HG03135 (cell line): ENCODE results near the gene TMEM52B.
A peak's percentile ranks its signal among the peaks of the same experiment; 100 is the strongest.
"Not testable (repeated sequence)": the region's sequence is repeated elsewhere in the genome, so short reads cannot be mapped to it uniquely, and the experiment has no call there.

Experiments used
- ATAC-seq: cut with Tn5 transposase; IDR thresholded peaks from one replicate; pipeline ENCODE4 v1.9.1; 2021; ENCODE audit warnings: mild to moderate bottlenecking, moderate library complexity; ENCODE audit not compliant: unreplicated experiment

The TMEM52B gene

GRCh38 chr12:10170216-10170615 is 8.6 kb upstream of the TMEM52B start:
- ATAC-seq, result no peak

GRCh38 chr12:10171973-10172728 is 6.7 kb upstream of the TMEM52B start, which contains the start of gene OLR1:
OLR1 (minus strand) TSS chr12:10172132; CDS start chr12:10172077, 55 bp downstream.
- no peak for ATAC-seq

DNA sequence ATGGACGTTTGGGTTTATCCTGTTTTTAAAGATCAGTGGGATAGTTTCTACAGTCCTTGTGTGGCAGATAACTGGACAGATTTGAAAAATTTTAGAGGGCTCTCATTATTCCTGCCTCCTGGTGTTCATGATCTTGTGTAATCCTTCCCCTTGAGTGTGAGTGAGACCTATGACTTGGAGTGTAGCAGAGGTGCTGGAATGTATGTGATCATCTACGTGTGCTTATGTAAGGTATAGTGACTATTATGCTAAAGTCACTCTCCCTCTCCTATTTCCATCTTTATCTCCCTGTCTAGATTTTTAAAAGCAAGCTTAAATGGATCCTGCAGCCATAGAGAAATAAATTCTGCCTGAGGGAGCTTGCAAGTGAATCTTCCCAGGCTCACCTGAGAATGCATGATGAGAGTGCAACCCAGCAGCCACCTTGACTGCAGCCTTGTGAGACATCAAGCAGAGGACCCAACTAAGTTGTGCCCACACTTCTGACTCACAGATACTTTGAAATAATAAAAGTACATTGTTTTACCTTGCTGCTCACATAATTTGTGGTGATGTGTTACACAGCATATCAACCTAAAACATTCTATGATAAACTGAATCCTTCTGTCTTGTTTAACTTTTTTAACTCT is 3.7 kb upstream of the TMEM52B start:
- ATAC-seq, result no peak

GRCh38 chr12:10175846-10176636 is 2.8 kb upstream of the TMEM52B start:
- no peak for ATAC-seq

DNA sequence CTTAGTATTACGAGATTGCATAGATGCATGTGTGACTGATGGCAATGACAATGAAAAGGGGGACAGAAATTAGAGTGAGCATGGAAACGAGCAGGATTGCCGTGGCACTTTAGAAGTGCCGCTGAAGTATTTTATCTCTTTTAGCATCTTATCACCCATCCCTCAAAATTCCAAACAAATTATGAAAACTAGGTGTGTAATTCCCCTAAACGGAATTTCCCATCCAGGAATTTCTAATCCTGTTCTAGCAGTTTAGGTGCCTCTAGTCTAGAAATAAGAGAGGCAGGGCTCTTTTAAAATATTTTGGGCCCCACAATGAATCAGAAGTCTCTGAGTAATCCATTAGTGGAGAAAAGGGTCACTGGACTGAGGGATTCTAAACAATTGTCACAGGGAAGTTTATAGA is 947 bp downstream of the TMEM52B start:
- ATAC-seq, result no peak

GRCh38 chr12:10182354-10183049 is 3.7 kb downstream of the TMEM52B start:
- ATAC-seq, result no peak

DNA sequence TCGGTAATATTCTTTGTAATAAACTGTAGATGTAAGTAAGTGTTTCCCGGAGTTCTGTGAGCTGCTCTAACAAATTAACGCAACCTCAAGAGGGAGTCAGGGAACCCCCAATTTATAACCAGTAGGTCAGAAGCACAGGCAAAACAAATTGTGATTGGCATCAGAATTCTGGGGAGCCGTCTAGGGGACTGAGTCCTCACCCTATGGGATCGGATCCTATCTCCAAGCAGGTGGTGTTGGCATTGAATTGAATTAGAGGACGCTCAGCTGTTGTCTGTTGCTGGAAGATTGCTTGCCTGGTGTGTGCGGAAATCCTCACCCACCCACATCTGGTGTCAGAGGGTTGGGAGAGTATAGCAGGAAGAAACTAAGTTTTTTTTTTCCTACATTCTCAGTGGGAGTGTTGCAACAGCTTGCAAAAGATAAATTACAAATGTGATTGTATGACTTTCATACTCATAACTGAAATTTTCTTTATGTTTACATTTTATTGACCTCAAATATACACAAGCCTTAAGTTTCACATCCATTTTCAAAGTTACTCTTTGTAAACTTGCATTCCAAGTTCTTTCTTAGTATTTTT is 5.5 kb downstream of the TMEM52B start:
- ATAC-seq, result no peak

DNA sequence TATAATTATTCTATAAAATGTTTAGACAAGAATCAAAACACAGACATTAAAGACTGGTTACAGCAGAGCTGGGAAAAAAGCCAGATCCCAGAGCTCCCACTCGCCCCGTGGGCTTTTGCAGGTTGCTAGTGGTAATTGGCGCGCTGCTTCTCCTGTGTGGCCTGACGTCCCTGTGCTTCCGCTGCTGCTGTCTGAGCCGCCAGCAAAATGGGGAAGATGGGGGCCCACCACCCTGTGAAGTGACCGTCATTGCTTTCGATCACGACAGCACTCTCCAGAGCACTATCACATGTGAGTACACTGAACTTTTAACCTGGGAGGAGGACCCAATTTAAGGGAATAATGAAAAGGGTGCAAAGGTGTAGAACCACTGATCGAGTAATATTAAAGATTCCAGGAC is 7.5 kb downstream of the TMEM52B start:
- ATAC-seq, result no peak

DNA sequence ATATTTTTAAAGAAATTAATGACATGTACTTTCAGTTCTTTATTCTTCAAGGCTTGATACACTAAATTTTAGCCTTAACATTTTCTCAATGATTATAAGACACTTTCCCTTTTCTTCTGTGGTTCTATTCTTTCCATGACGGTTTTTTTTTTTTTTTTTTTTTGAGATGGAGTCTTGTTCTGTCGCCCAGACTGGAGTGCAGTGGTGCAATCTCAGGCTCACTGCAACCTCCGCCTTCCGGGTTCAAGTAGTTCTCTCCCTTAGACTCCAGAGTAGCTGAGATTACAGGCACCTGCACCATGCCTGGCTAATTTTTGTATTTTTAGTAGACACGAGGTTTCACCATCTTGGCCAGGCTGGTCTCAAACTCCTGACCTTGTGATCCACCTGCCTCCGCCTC is 8.1 kb downstream of the TMEM52B start:
- not testable (repeated sequence) for ATAC-seq

- no peak for ATAC-seq
Measured at GRCh38 chr12:10189653-10190052, 10.8 kb downstream of the TMEM52B start.

DNA sequence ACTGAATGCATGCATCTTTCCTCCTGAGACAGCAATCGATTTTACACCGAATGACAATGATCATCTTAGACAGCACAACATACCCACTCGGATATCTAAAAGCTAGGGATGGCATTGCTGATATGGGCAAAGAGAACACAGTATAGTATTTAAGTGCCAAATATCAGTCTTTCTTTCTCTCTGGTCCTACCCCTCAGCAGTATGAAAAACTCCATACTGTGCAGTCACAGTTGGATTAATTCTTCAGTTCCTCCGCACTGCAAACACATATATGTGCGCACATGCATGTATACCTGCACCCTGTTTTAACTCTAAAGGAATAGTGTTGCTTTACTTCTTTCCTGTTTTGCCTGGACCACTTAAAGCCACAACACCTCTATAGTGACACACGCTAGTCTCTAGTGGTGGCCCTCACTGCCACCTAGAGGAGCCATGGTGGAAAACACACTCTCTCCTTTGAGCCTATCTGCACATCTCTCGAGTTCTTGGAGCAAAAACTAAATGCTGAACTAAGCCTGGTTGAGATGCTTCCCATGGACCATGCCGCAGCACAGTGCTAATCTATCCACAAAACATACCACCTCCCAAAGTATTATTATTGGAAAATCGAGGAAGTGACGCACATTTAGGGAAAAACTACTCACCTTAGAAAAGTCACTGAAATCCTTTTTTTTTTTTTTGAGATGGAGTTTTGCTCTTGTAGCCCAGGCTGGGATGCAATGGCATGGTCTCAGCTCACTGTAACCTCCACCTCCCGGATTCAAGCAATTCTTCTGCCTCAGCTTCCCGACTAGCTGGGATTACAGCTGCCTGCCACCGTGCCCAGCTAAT is 11.9 kb downstream of the TMEM52B start:
- ATAC-seq, result peak; percentile 81

GRCh38 chr12:10191865-10192264 is 13.0 kb downstream of the TMEM52B start:
- ATAC-seq, result no peak

DNA sequence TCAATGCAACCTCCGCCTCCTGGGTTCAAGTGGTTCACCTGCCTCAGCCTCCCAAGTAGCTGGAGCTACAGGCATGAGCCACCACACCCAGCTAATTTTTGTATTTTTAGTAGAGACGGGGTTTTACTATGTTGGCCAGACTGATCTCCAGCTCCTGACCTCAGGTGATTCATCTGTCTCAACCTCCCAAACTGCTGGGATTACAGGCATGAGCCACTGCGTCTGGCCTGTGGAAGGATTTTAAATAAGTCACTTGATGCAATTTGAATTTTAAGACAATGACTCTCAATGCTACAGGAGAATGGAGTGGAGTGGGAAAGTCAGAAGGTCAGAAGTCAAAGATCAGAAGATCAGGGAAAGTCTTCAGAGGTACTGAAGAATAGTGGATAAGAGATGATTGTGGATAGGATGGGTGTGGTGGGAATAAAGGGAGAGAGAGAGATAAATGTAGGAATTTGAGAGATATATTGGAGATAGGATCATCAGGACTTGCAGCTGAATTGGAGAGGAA is 15.4 kb downstream of the TMEM52B start:
- no peak for ATAC-seq

DNA sequence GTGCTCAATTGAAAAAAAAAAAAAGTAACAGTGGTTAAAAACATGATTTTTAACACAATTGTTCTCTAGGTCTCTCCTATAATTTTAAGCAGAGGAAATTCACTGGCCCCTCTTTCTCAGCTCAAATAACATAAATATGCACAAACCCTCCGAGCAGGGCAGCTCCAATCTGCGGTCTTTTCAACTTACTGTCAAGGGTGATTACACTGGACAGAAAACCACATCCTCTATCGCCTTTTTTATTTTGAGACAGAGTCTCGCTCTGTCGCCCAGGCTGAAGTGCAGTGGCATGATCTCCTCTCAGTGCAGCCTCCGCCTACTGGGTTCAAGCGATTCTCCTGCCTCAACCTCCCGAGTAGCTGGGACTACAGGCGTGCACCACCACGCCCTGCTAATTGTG is 17.4 kb downstream of the TMEM52B start:
- peak; percentile 84 for ATAC-seq

- ATAC-seq, result no peak
Measured at GRCh38 chr12:10197879-10198278, 19.0 kb downstream of the TMEM52B start.

DNA sequence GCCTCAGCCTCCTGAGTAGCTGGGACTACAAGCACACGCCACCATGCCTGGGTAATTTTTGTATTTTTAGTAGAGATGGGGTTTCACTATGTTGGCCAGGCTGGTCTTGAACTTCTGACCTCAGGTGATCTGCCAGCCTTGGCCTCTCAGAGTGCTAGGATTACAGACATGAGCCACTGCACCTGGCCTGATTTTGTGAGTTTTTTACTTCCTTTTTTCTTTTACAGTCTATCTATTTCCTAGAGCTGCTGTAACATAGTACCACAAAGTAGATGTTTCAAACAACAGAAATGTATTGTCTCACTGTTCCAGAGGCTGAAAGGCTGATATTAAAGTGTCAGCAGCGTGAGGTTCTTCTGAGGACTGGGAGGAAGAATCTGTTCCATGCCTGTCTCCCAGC is 25.7 kb downstream of the TMEM52B start:
- ATAC-seq, result not testable (repeated sequence)

DNA sequence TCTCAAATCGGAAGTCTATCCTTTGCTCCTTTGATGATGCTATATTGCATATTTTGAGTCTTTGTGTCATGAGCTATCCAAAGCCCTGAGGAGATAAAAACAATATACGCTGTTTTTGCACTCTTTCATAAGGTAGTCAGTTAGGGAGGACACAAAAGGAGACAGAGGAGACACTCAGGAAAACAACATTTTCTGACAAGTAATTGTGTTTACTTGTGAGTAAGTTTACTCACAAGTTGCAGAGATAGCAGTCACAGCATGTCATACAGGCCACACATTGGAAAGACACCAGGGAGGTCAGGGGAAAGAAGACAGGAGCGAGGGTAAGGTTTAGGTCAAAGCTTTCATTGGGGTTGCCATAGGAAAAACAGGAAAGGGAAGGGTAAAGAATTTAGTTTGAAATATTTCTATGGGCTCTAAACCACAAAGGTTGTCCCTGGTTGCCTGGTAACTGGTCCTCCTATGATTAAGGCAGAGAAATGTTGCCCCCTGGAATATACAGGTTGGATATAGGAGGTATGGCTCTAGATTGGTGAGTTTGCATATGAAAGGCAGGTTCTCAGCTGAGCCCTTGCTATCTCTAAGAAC is 26.5 kb downstream of the TMEM52B start:
- ATAC-seq, result no peak

- ATAC-seq, result no peak
Measured at GRCh38 chr12:10207136-10207535, 28.3 kb downstream of the TMEM52B start.

DNA sequence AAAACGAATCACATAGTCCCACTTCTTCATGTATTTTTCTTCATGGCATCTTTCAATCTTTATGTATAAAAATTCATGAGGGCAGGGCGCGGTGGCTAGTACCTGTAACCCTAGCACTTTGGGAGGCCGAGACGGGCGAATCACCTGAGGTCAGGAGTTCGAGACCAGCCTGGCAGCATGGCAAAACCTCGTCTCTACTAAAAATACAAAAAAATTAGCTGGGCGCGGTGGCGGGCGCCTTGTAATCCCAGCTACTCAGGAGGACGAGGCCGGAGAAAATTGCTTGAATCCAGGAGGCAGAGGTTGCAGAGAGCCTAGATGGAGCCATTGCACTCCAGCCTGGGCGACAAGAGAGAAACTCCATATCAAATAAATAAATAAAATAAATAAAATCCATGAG is 31.4 kb downstream of the TMEM52B start:
- ATAC-seq, result no peak
